ENCODE results near the gene ZNF165. TPM values are rescaled to one million over a fixed set of nuclear protein-coding genes. Genes with fewer than 3 reads are reported as not detected.

Gene ZNF165
- total RNA-seq, 6 donors from 2014 or later = 2.4 to 7.9 (median 3.7) TPM

DNA sequence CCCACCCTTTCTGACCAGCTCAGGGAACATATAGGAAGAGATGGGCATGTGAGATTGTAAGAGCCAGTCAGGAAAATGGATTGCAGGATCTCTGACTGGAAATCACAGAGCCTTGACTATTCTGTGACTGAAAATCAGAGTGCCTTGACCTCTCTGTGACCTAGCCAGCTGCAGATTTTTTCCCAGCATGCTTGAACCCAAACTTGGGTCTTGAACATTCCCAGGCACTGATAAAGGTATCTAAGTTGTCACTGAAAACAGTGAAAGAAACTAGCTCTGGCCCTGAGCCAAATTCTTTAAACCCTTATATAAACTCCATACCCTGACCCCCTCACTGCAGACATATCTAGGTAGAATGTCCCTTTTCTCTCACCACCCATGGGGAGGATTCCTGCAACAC lies 2.3 kb upstream of the ZNF165 start:
- Histone ChIP-seq H3K9me3 (no peaks in the 10 kb centered on the region), H3K27ac (no peak overlapping the region), H3K36me3 (no peaks in the 10 kb centered on the region), H3K4me3 (no peak overlapping the region), H3K4me1 (peaks cover 3 to 18% (median 11%) of the 10 kb centered on the region in 4 donors), H3K27me3 (no peaks in the 10 kb centered on the region)
- no peak for ATAC-seq (ENCODE audit: low FRiP score in 2 of 2)
- TF ChIP-seq POLR2AphosphoS5 (IDR thresholded peaks at IDR 0.05) (no peak), CTCF (IDR thresholded peaks at IDR 0.05) (no peak), POLR2A (IDR thresholded peaks at IDR 0.05) (no peak), EP300 (IDR thresholded peaks at IDR 0.05) (no peak)
- DNase-seq = no peak

- no peak for TF ChIP-seq POLR2AphosphoS5 (IDR thresholded peaks at IDR 0.05)
- no peak for TF ChIP-seq POLR2A (IDR thresholded peaks at IDR 0.05)
- no peak for TF ChIP-seq EP300 (IDR thresholded peaks at IDR 0.05)
- no peak for TF ChIP-seq CTCF (IDR thresholded peaks at IDR 0.05)
- no peak overlapping the region for H3K4me3 ChIP-seq
- H3K27me3 ChIP-seq = no peaks in the 10 kb centered on the region
- 85 to 89% methylated on average over 6 of the region's 6 CpGs for WGBS, 2 donors
- H3K27ac ChIP-seq = no peak overlapping the region
- H3K4me1 ChIP-seq = peaks cover 3 to 18% (median 11%) of the 10 kb centered on the region in 4 donors
- no peak for DNase-seq
- H3K9me3 ChIP-seq = no peaks in the 10 kb centered on the region
- no peaks in the 10 kb centered on the region for H3K36me3 ChIP-seq
- ATAC-seq (ENCODE audit: low FRiP score in 2 of 2) = no peak
Measured at GRCh38 chr6:28078836-28079235, 1.5 kb upstream of the ZNF165 start.

DNA sequence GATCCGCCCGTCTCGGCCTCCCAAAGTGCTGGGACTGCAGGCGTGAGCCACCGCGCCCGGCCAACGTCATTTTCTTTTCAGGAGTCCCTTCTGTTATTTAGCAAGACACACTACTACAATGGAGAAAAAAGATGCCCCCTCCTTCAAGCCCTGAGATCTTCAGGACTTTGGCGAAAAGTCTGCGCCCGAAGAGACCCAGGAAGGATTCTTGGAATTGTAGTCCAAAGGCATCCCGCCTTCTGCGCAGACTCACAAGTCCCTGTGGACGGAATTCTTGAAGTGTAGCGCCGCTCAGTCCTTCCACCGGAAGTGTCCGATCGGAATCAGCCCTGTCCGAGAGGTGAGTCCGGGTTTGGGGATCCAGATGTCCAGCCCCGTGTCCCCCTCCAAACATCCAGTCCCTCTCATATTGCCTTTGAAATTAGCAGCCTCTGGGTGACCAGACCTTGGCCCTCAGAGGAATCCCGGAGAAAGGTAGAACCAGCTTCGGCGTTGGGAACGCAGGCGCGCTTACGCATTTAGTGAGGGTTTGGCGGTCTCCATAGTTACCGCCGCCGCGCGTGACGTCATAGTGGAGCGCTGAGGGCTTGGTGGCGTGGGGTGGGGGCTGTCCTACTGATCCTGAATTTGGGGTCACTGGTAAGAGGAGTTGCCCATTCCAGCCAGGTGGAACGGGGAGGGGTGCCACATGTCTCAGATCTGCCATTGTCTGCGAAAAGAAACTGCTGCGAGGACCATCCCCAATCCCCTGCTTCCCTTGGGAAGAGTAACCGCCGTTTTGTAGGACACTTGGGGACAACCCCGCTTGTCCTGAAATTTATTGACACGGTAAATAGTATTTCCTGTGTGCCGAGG lies 490 bp downstream of the ZNF165 start:
- TF ChIP-seq POLR2AphosphoS5 (IDR thresholded peaks at IDR 0.05) (peak; percentile 59 to 82), CTCF (IDR thresholded peaks at IDR 0.05) (peak in 1 of 6 experiments; percentile 14), EP300 (IDR thresholded peaks at IDR 0.05) (no peak), POLR2A (IDR thresholded peaks at IDR 0.05) (peak in 2 of 4 donors; percentile 38 to 40)
- Histone ChIP-seq H3K4me1 (peaks cover 3 to 18% (median 11%) of the 10 kb centered on the region in 4 donors), H3K27ac (peak overlapping the region; percentile 82 to 88 (median 86)), H3K36me3 (peaks cover 0 to 5% (median 5%) of the 10 kb centered on the region in 4 donors), H3K4me3 (peak overlapping the region; percentile 63 to 80 (median 72)), H3K27me3 (no peaks in the 10 kb centered on the region), H3K9me3 (no peaks in the 10 kb centered on the region)
- ATAC-seq (ENCODE audit: low FRiP score in 2 of 2) = peak; percentile 97 to 98
- DNase-seq = peak; percentile 95 to 97
- 0% methylated on average over 20 to 45 of the region's 46 CpGs for WGBS, 2 donors

DNA sequence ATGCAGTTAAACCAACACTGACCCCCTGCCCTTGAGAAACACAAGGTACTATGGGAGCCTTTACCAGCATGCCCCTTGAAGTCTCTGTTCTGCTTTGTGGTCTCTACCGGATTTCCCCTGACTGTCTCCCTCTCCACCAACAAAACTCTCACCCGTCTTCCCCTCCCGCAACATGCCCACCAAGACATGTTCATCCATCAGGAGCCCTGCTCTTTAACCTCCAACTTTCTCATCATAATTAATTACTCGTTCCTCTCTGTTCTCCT lies 1.1 kb downstream of the ZNF165 start:
- peak in 1 of 2 donors; percentile 6 for ATAC-seq (ENCODE audit: low FRiP score in 2 of 2)
- TF ChIP-seq CTCF (IDR thresholded peaks at IDR 0.05) = no peak
- TF ChIP-seq EP300 (IDR thresholded peaks at IDR 0.05) = no peak
- TF ChIP-seq POLR2AphosphoS5 (IDR thresholded peaks at IDR 0.05) = no peak
- TF ChIP-seq POLR2A (IDR thresholded peaks at IDR 0.05) = no peak
- Histone ChIP-seq H3K9me3 (no peaks in the 10 kb centered on the region), H3K36me3 (peaks cover 0 to 11% (median 8%) of the 10 kb centered on the region in 4 donors), H3K4me3 (peak overlapping the region; percentile 63 to 80 (median 72)), H3K27me3 (no peaks in the 10 kb centered on the region), H3K27ac (peak overlapping the region; percentile 82 to 88 (median 86)), H3K4me1 (peaks cover 3 to 18% (median 11%) of the 10 kb centered on the region in 4 donors)
- WGBS, 2 donors = 5 to 13% methylated on average over 4 of the region's 4 CpGs
- DNase-seq = no peak

GRCh38 chr6:28082939-28083338 lies 2.6 kb downstream of the ZNF165 start:
- Histone ChIP-seq H3K36me3 (peaks cover 0 to 25% (median 10%) of the 10 kb centered on the region in 4 donors), H3K27ac (no peak overlapping the region), H3K4me1 (peaks cover 3 to 18% (median 11%) of the 10 kb centered on the region in 4 donors), H3K4me3 (no peak overlapping the region), H3K9me3 (peaks cover 0 to 3% (median 0%) of the 10 kb centered on the region in 4 donors), H3K27me3 (no peaks in the 10 kb centered on the region)
- no peak for TF ChIP-seq CTCF (IDR thresholded peaks at IDR 0.05)
- TF ChIP-seq POLR2A (IDR thresholded peaks at IDR 0.05) = no peak
- no peak for TF ChIP-seq POLR2AphosphoS5 (IDR thresholded peaks at IDR 0.05)
- no peak for TF ChIP-seq EP300 (IDR thresholded peaks at IDR 0.05)
- ATAC-seq (ENCODE audit: low FRiP score in 2 of 2) = no peak
- no peak for DNase-seq

Measured in upper lobe of left lung (tissue), 6 donors.